Measurements from ENCODE around the gene GRXCR2. TPM values are rescaled to one million over a fixed set of nuclear protein-coding genes. Genes with fewer than 3 reads are reported as not detected.

The GRXCR2 gene
- total and polyA plus RNA-seq, 2 of the 13 experiments (the other 11 are each of a cell fraction or from before 2014, with no cell fraction given), result not detected

- DNase-seq (ENCODE audit: low spot score) (peak; percentile 89), FAIRE-seq (peak; percentile 8), ATAC-seq (peak; percentile 98)
- Histone ChIP-seq H3K27me3 (ENCODE audit: control insufficient read depth in 1 of 2, insufficient read depth in 2 of 2, low read length in 2 of 2) (no peaks in the 10 kb centered on the region; a peak in 1 of 5 replicates), H3K4me2 (ENCODE audit: low read depth, low read length) (peak within 1 kb of the TSS; percentile 95), H3K9me3 (ENCODE audit: low read length) (no peaks in the 10 kb centered on the region), H3K79me2 (ENCODE audit: insufficient read depth, low read length) (peaks cover 13% of the 10 kb centered on the region), H3K27ac (ENCODE audit: extremely low read length, insufficient read depth, low read length) (peak within 1 kb of the TSS; percentile 79), H3K36me3 (replicated peaks in 1 of 2; ENCODE audit: control insufficient read depth in 1 of 2, insufficient read depth in 2 of 2, low read length in 2 of 2) (no peaks in the 10 kb centered on the region), H3K4me3 (replicated peaks in 1 of 3; ENCODE audit: insufficient read depth in 1 of 3, low read depth in 2 of 3, low read length in 3 of 3) (peak within 1 kb of the TSS; percentile 72 to 77 (median 74)), H3K4me1 (ENCODE audit: insufficient read depth, low read length) (peaks cover 67% of the 10 kb centered on the region), H2AFZ (ENCODE audit: low read length) (peak within 1 kb of the TSS; percentile 96), H4K20me1 (ENCODE audit: insufficient read depth, low read length) (no peaks in the 10 kb centered on the region), H3K9ac (ENCODE audit: insufficient read depth, low read depth, low read length) (peak within 1 kb of the TSS; percentile 82)
- in situ Hi-C loops (cut with HindIII; ENCODE audit: extremely low pct_ligation_motif_present, low pct_unique_long_range_greater_than_20kb) (loop anchor here (10.0 kb wide), 1 partner anchor 220 kb away; no protein-coding TSS in a partner anchor), intact Hi-C loops (cut with micrococcal nuclease; ENCODE audit: unreplicated experiment) (loop anchor here (1.0 to 5.0 kb wide), 3 partner anchors 24 to 102 kb away; partner anchors contain the start of gene SH3RF2)
- POLR2A ChIA-PET, result interaction anchor here (0.6 to 2.1 kb wide), 11 partner anchors 9 to 206 kb away, joined by 3 to 17 read pairs (median 5); partner anchors contain the start of gene SH3RF2
- CTCF ChIA-PET (ENCODE audit: low intra/inter-chr PET ratio, low total read pairs), result no interaction called here
- BruUV-seq (replicated peaks), result no TSS peak
- 0% methylated on average over 16 of the region's 71 CpGs for WGBS (ENCODE audit: low lambda C conversion rate)
- TF ChIP-seq ZNF784 (CRISPR knock-in tag; IDR thresholded peaks at IDR 0.05; ENCODE audit: borderline replicate concordance) (peak; percentile 93), MTF2 (CRISPR knock-in tag; IDR thresholded peaks at IDR 0.05; ENCODE audit: borderline replicate concordance) (peak; percentile 63; the same call in 1 of the 2 replicates), ZNF431 (CRISPR knock-in tag; IDR thresholded peaks at IDR 0.05; ENCODE audit: borderline replicate concordance, low read depth) (peak; percentile 76; the same call in 1 of the 2 replicates), FOXM1 (CRISPR knock-in tag; IDR thresholded peaks at IDR 0.05) (0 out of 2 replicates have a peak, but pooled peaks have one; percentile 29), ZC3H4 (CRISPR knock-in tag; IDR thresholded peaks at IDR 0.05; ENCODE audit: borderline replicate concordance) (no peak), NR2F2 (IDR thresholded peaks at IDR 0.05; ENCODE audit: borderline replicate concordance, low read depth) (0 out of 2 replicates have a peak, but pooled peaks have one; percentile 20), ZZZ3 (CRISPR knock-in tag; IDR thresholded peaks at IDR 0.05; ENCODE audit: borderline replicate concordance) (peak; percentile 5; the same call in 1 of the 2 replicates), PITX1 (CRISPR knock-in tag; IDR thresholded peaks at IDR 0.05) (no peak), ZEB1 (IDR thresholded peaks at IDR 0.05; ENCODE audit: insufficient replicate concordance, low read depth) (peak; percentile 67), ZNF782 (CRISPR knock-in tag; IDR thresholded peaks at IDR 0.05; ENCODE audit: borderline replicate concordance) (0 out of 2 replicates have a peak, but pooled peaks have one; percentile 55), HNRNPK (IDR thresholded peaks at IDR 0.05; ENCODE audit: low read depth, low read length, poor library complexity, severe bottlenecking) (no peak), RFXAP (CRISPR knock-in tag; IDR thresholded peaks at IDR 0.05; ENCODE audit: borderline replicate concordance) (no peak; the same call in 1 of the 2 replicates), HMGA1 (CRISPR knock-in tag; conservative IDR thresholded peaks at IDR 0.05) (no peak), ZNF446 (CRISPR knock-in tag; IDR thresholded peaks at IDR 0.05) (0 out of 2 replicates have a peak, but pooled peaks have one; percentile 37), NCOA5 (CRISPR knock-in tag; IDR thresholded peaks at IDR 0.05) (no peak), NAIF1 (CRISPR knock-in tag; IDR thresholded peaks at IDR 0.05; ENCODE audit: borderline replicate concordance) (peak; percentile 80; the same call in 1 of the 2 replicates), RFX5 (IDR thresholded peaks at IDR 0.05; ENCODE audit: low read depth, low read length) (no peak), SOX13 (IDR thresholded peaks at IDR 0.05) (no peak; the same call in 1 of the 2 replicates), SOX13 (CRISPR knock-in tag; conservative IDR thresholded peaks at IDR 0.05 in 1 of 2, IDR thresholded peaks at IDR 0.05 in 1 of 2) (peak in 1 of 2 experiments; percentile 59; a peak in 1 of 4 replicates), ZNF614 (CRISPR knock-in tag; IDR thresholded peaks at IDR 0.05; ENCODE audit: borderline replicate concordance) (no peak), ZNF816 (CRISPR knock-in tag; IDR thresholded peaks at IDR 0.05; ENCODE audit: borderline replicate concordance) (peak; percentile 71; the same call in 1 of the 2 replicates)
These were observed 37.6 kb downstream of the GRXCR2 start, which contains the start of gene PRELID2 for GRCh38 chr5:145834917-145835847. Gene PRELID2, minus strand, starts transcription at chr5:145835342. Its CDS starts 91 bp downstream, at chr5:145835251.
